Lower leg skin (tissue), 3 donors: ENCODE data around the gene CLP1.

Experiments used
- CTCF ChIP-seq, 3 donors: fragments of 450-650 bp; IDR thresholded peaks; one replicate each; pipeline ENCODE4 v1.5.1; 2016; ENCODE audit warnings: antibody characterized with exemption in 3 of 3, mild to moderate bottlenecking in 3 of 3, moderate library complexity in 2 of 3
- POLR2A ChIP-seq, 2 donors: fragments of 450-650 bp; IDR thresholded peaks; one replicate each; pipeline ENCODE4 v1.6.1; 2016 to 2017; ENCODE audit warnings: antibody characterized with exemption in 2 of 2, mild to moderate bottlenecking in 1 of 2, moderate library complexity in 1 of 2

GRCh38 chr11:57624864-57625263 is 32.7 kb upstream of the CLP1 start:
- no peak for TF ChIP-seq CTCF (IDR thresholded peaks at IDR 0.05)
- no peak for TF ChIP-seq POLR2A (IDR thresholded peaks at IDR 0.05)
